DOHH2 (cell line): ENCODE data around the gene MET.

Source experiments
- CTCF ChIP-seq: fragments of 200-600 bp; sonication (generic); IDR thresholded peaks from one replicate; pipeline ENCODE4 v1.5.1; 2014; ENCODE audit warnings: antibody characterized with exemption, mild to moderate bottlenecking, low read depth, low read length; ENCODE audit not compliant: poor library complexity, severe bottlenecking
- EZH2phosphoT487 ChIP-seq: fragments of 200-600 bp; sonication (generic); IDR thresholded peaks from 2 replicates; pipeline ENCODE4 v1.6.1; 2017; ENCODE audit warnings: borderline replicate concordance, mild to moderate bottlenecking, antibody characterized with exemption, low read length, moderate library complexity, mixed read lengths

- TF ChIP-seq CTCF = no peak
- no peak for TF ChIP-seq EZH2phosphoT487
Observed at GRCh38 chr7:116709336-116709735, 37.3 kb downstream of the MET start.
